CD4-positive, alpha-beta memory T cell (primary cell): Measurements from ENCODE around the gene NEU1. TPM values are rescaled to one million over a fixed set of nuclear protein-coding genes. Genes with fewer than 3 reads are reported as not detected.
"Not testable (repeated sequence)": the region's sequence is repeated elsewhere in the genome, so short reads cannot be mapped to it uniquely, and the experiment has no call there.

Experiments used
- CTCF ChIA-PET: fragments of 350-600 bp; sonication (Branson Sonifier 250); formaldehyde crosslinking; loops from one replicate; lab custom pipeline; 2021; ENCODE audit warnings: inconsistent platforms; ENCODE audit not compliant: partially characterized antibody; lab: Charles Lee
- POLR2A ChIA-PET: fragments of 350-600 bp; sonication (Branson Sonifier 250); formaldehyde crosslinking; loops from one replicate; lab custom pipeline; 2021; ENCODE audit not compliant: partially characterized antibody; lab: Charles Lee
- DNase-seq, 5 donors: peaks; one replicate each; pipeline versions ENCODE4 v3.0.0 to v3.0.0-alpha.2; 2020 to 2022; ENCODE audit warnings: mixed read lengths in 1 of 5
- H3K27ac ChIP-seq: one replicate; pipeline ENCODE4 v1.7.0; 2013; ENCODE audit warnings: low read depth, low read length
- H3K27me3 ChIP-seq: 2 replicates; pipeline ENCODE4 v1.7.0; 2013; ENCODE audit warnings: mild to moderate bottlenecking, low read length, moderate library complexity; ENCODE audit not compliant: insufficient read depth
- H3K36me3 ChIP-seq: 2 replicates; pipeline ENCODE4 v1.7.0; 2013; ENCODE audit warnings: mild to moderate bottlenecking, low read length, moderate library complexity; ENCODE audit not compliant: insufficient read depth
- H3K4me1 ChIP-seq: 2 replicates; pipeline ENCODE4 v1.7.0; 2013; ENCODE audit warnings: mild to moderate bottlenecking, low read length, moderate library complexity; ENCODE audit not compliant: insufficient read depth
- H3K4me3 ChIP-seq, 2 donors: one replicate each; pipeline ENCODE4 v1.7.0; 2013; ENCODE audit warnings: low read length in 2 of 2, mild to moderate bottlenecking in 1 of 2
- H3K9me3 ChIP-seq, 2 donors: one replicate each; pipeline ENCODE4 v1.7.0; 2013; ENCODE audit warnings: low read length in 2 of 2, control low read depth in 1 of 2; ENCODE audit not compliant: control insufficient read depth in 1 of 2
- H3K27ac Mint-ChIP-seq, 7 donors: one replicate each; pipeline ENCODE4 v1.8.0; 2020 to 2021; ENCODE audit warnings: mixed read lengths in 7 of 7, mild to moderate bottlenecking in 6 of 7, inconsistent platforms in 3 of 7, moderate library complexity in 3 of 7
- H3K27me3 Mint-ChIP-seq, 2 donors: one replicate each; pipeline ENCODE4 v1.8.0; 2020 to 2021; ENCODE audit warnings: mixed read lengths in 2 of 2
- H3K36me3 Mint-ChIP-seq, 2 donors: one replicate each; pipeline ENCODE4 v1.8.0; 2020 to 2021; ENCODE audit warnings: mixed read lengths in 2 of 2, inconsistent platforms in 1 of 2, mild to moderate bottlenecking in 1 of 2
- H3K4me1 Mint-ChIP-seq, 4 donors: one replicate each; pipeline ENCODE4 v1.8.0; 2020 to 2021; ENCODE audit warnings: mixed read lengths in 4 of 4, mild to moderate bottlenecking in 1 of 4
- H3K4me3 Mint-ChIP-seq, 8 donors: one replicate each; pipeline ENCODE4 v1.8.0; 2020 to 2021; ENCODE audit warnings: mixed read lengths in 8 of 8, mild to moderate bottlenecking in 7 of 8, moderate library complexity in 6 of 8, inconsistent platforms in 3 of 8
- H3K9me3 Mint-ChIP-seq, 8 donors: one replicate each; pipeline ENCODE4 v1.8.0; 2020 to 2021; ENCODE audit warnings: mixed read lengths in 8 of 8, mild to moderate bottlenecking in 5 of 8, inconsistent platforms in 3 of 8, moderate library complexity in 1 of 8
- intact Hi-C: fragments of 100-400 bp; cut with micrococcal nuclease; formaldehyde crosslinking; loops from one replicate; pipeline ENCODE4 v1.15.1; 2023
- polyA plus RNA-seq, 2 donors: library from polyadenylated mRNA; unstranded; fragments of 300-500 nt; fragmentation: Illumina TruSeq; gene quantifications; one replicate each; pipeline ENCODE4 v1.2.3, GENCODE V29; 2021
- total RNA-seq, 2 experiments: library from RNA; stranded (reverse); gene quantifications; one replicate each; pipeline ENCODE4 v1.2.3, GENCODE V29; 2021

NEU1 gene
- total and polyA plus RNA-seq, 4 experiments from 2014 or later, result 19.6 to 23.4 (median 21.8) TPM

- Histone ChIP-seq H3K27me3 (no peaks in the 10 kb centered on the region), H3K4me1 (peaks cover 48% of the 10 kb centered on the region), H3K4me3 (no peak overlapping the region), H3K36me3 (no peaks in the 10 kb centered on the region), H3K9me3 (no peaks in the 10 kb centered on the region), H3K27ac (no peak overlapping the region)
- no peak for DNase-seq
- Mint-ChIP-seq H3K27ac (peak overlapping the region in 6 of 7 donors; percentile 69 to 99 (median 82)), H3K27me3 (no peaks in the 10 kb centered on the region), H3K4me3 (peak overlapping the region in 4 of 8 donors; percentile 17 to 98 (median 94)), H3K9me3 (no peaks in the 10 kb centered on the region), H3K36me3 (peaks cover 0 to 15% of the 10 kb centered on the region in 2 donors), H3K4me1 (peaks cover 19 to 62% (median 43%) of the 10 kb centered on the region in 4 donors)
- ChIA-PET CTCF (interaction anchor here (1.1 to 2.6 kb wide), 4 partner anchors 8 to 227 kb away, joined by 3 to 15 read pairs (median 8); partner anchors contain the start of gene LSM2), POLR2A (interaction anchor here (1.0 to 4.3 kb wide), 6 partner anchors 12 to 173 kb away, joined by 3 to 81 read pairs (median 14); partner anchors contain the start of genes ABHD16A, BAG6, CLIC1 and HSPA1A)
- intact Hi-C loops, result no loop called here
Observed at GRCh38 chr6:31825553-31825952, 37.1 kb downstream of the NEU1 start.

GRCh38 chr6:31823592-31824196 is 38.9 kb downstream of the NEU1 start:
- peak overlapping the region in 4 of 8 donors; percentile 2 to 43 (median 32) for H3K4me3 Mint-ChIP-seq
- CTCF ChIA-PET, result interaction anchor here (1.1 to 1.5 kb wide), 4 partner anchors 9 to 94 kb away, joined by 3 to 5 read pairs (median 3); partner anchors contain the start of gene LSM2
- H3K27ac Mint-ChIP-seq, result peak overlapping the region in 4 of 7 donors; percentile 46 to 99 (median 58)
- POLR2A ChIA-PET, result interaction anchor here (1.0 to 7.1 kb wide), 10 partner anchors 9 to 171 kb away, joined by 3 to 76 read pairs (median 9); partner anchors contain the start of genes BAG6, CLIC1, CSNK2B and DDAH2
- H3K27me3 ChIP-seq, H3K9me3 ChIP-seq, H3K4me3 ChIP-seq, H3K27ac ChIP-seq, H3K36me3 ChIP-seq, DNase-seq, H3K27me3 Mint-ChIP-seq, H3K9me3 Mint-ChIP-seq: not testable (repeated sequence)
- peaks cover 21 to 70% (median 44%) of the 10 kb centered on the region in 4 donors for H3K4me1 Mint-ChIP-seq
- intact Hi-C loops, result loop anchor here (5.0 kb wide), 1 partner anchor 39 kb away; the partner anchor contains the start of gene NEU1
- peaks cover 64% of the 10 kb centered on the region for H3K4me1 ChIP-seq
- H3K36me3 Mint-ChIP-seq, result peaks cover 0 to 12% of the 10 kb centered on the region in 2 donors

- Mint-ChIP-seq H3K9me3 (no peaks in the 10 kb centered on the region), H3K36me3 (peaks cover 0 to 16% of the 10 kb centered on the region in 2 donors), H3K4me1 (peaks cover 31 to 81% (median 54%) of the 10 kb centered on the region in 4 donors), H3K27me3 (no peaks in the 10 kb centered on the region), H3K4me3 (peak overlapping the region; percentile 94 to 98 (median 97)), H3K27ac (peak overlapping the region; percentile 98 to 99 (median 98))
- peaks cover 72% of the 10 kb centered on the region for H3K4me1 ChIP-seq
- H3K27me3 ChIP-seq, result no peaks in the 10 kb centered on the region
- peak; percentile 71 to 83 (median 73) for DNase-seq
- CTCF ChIA-PET, result interaction anchor here (0.9 to 2.8 kb wide), 6 partner anchors 9 to 92 kb away, joined by 3 to 9 read pairs (median 3); partner anchors contain the start of genes LSM2 and VARS1
- H3K4me3 ChIP-seq, result peak overlapping the region; percentile 84 to 96
- H3K27ac ChIP-seq, result peak overlapping the region; percentile 74
- H3K9me3 ChIP-seq, result no peaks in the 10 kb centered on the region
- intact Hi-C loops, result loop anchor here (5.0 kb wide), 1 partner anchor 40 kb away; the partner anchor contains the start of gene NEU1
- no peaks in the 10 kb centered on the region for H3K36me3 ChIP-seq
- POLR2A ChIA-PET, result interaction anchor here (0.9 to 7.1 kb wide), 17 partner anchors 9 to 241 kb away, joined by 3 to 76 read pairs (median 6); partner anchors contain the start of genes ABHD16A, BAG6, C6orf47 and CLIC1
Observed at GRCh38 chr6:31822036-31822821, 40.4 kb downstream of the NEU1 start.

GRCh38 chr6:31821301-31822035 is 41.2 kb downstream of the NEU1 start:
- Mint-ChIP-seq H3K4me1 (peaks cover 29 to 73% (median 49%) of the 10 kb centered on the region in 4 donors), H3K27ac (peak overlapping the region; percentile 98 to 99 (median 98)), H3K27me3 (no peaks in the 10 kb centered on the region), H3K36me3 (peaks cover 0 to 13% of the 10 kb centered on the region in 2 donors), H3K9me3 (no peaks in the 10 kb centered on the region), H3K4me3 (peak overlapping the region; percentile 94 to 98 (median 97))
- Histone ChIP-seq H3K27me3 (no peaks in the 10 kb centered on the region), H3K36me3 (no peaks in the 10 kb centered on the region), H3K27ac (peak overlapping the region; percentile 74), H3K9me3 (no peaks in the 10 kb centered on the region), H3K4me1 (peaks cover 68% of the 10 kb centered on the region), H3K4me3 (peak overlapping the region; percentile 84 to 96)
- peak in 2 of 5 donors; percentile 53 to 60 for DNase-seq
- CTCF ChIA-PET, result interaction anchor here (2.4 to 2.8 kb wide), 2 partner anchors 9 to 25 kb away, joined by 9 read pairs; partner anchors contain the start of gene VARS1
- intact Hi-C loops, result loop anchor here (5.0 kb wide), 1 partner anchor 41 kb away; the partner anchor contains the start of gene NEU1
- POLR2A ChIA-PET, result interaction anchor here (0.9 to 7.1 kb wide), 12 partner anchors 8 to 241 kb away, joined by 3 to 76 read pairs (median 8); partner anchors contain the start of genes ABHD16A, BAG6, CLIC1 and DDAH2

- intact Hi-C loops, result loop anchor here (5.0 kb wide), 1 partner anchor 42 kb away; the partner anchor contains the start of gene NEU1
- ChIA-PET CTCF (interaction anchor here (0.6 to 2.8 kb wide), 6 partner anchors 10 to 273 kb away, joined by 3 to 9 read pairs (median 7); partner anchors contain the start of genes NFKBIL1 and VARS1), POLR2A (interaction anchor here (0.9 to 7.1 kb wide), 7 partner anchors 13 to 239 kb away, joined by 3 to 76 read pairs (median 28); partner anchors contain the start of genes BAG6, CLIC1, DDAH2 and LSM2)
- DNase-seq, H3K4me3 ChIP-seq, H3K27me3 Mint-ChIP-seq, H3K27me3 ChIP-seq, H3K27ac ChIP-seq, H3K36me3 ChIP-seq, H3K9me3 Mint-ChIP-seq, H3K9me3 ChIP-seq: not testable (repeated sequence)
- H3K36me3 Mint-ChIP-seq, result peaks cover 0 to 13% of the 10 kb centered on the region in 2 donors
- peaks cover 28 to 64% (median 46%) of the 10 kb centered on the region in 4 donors for H3K4me1 Mint-ChIP-seq
- H3K27ac Mint-ChIP-seq, result peak overlapping the region in 3 of 7 donors; percentile 90 to 99 (median 94)
- peaks cover 57% of the 10 kb centered on the region for H3K4me1 ChIP-seq
- peak overlapping the region in 6 of 8 donors; percentile 75 to 98 (median 95) for H3K4me3 Mint-ChIP-seq
Observed at GRCh38 chr6:31820399-31820798, 42.2 kb downstream of the NEU1 start.

- Histone ChIP-seq H3K36me3 (no peaks in the 10 kb centered on the region), H3K4me3 (no peak overlapping the region), H3K27me3 (no peaks in the 10 kb centered on the region), H3K27ac (no peak overlapping the region), H3K4me1 (peaks cover 56% of the 10 kb centered on the region), H3K9me3 (no peaks in the 10 kb centered on the region)
- Mint-ChIP-seq H3K4me3 (peak overlapping the region; percentile 15 to 89 (median 68)), H3K36me3 (peaks cover 0 to 13% of the 10 kb centered on the region in 2 donors), H3K9me3 (peaks cover 0 to 2% (median 0%) of the 10 kb centered on the region in 8 donors), H3K27ac (peak overlapping the region in 6 of 7 donors; percentile 9 to 99 (median 88)), H3K27me3 (no peaks in the 10 kb centered on the region), H3K4me1 (peaks cover 25 to 60% (median 43%) of the 10 kb centered on the region in 4 donors)
- ChIA-PET CTCF (interaction anchor here (0.6 to 2.8 kb wide), 8 partner anchors 10 to 308 kb away, joined by 3 to 9 read pairs (median 6); partner anchors contain the start of genes ATF6B, NFKBIL1, TNF and VARS1), POLR2A (interaction anchor here (0.9 to 7.1 kb wide), 7 partner anchors 13 to 167 kb away, joined by 3 to 76 read pairs (median 28); partner anchors contain the start of genes BAG6, CLIC1, DDAH2 and LSM2)
- DNase-seq, result no peak
- intact Hi-C loops, result loop anchor here (5.0 kb wide), 3 partner anchors 42 to 278 kb away; partner anchors contain the start of genes DDX39B and NEU1
Observed at GRCh38 chr6:31819871-31820299, 42.7 kb downstream of the NEU1 start.
